GM12865 (cell line): ENCODE measurements around the gene ZNF622.

ENCODE experiments used
- DNase-seq: peaks from one replicate; pipeline ENCODE4 v3.0.0; 2010; ENCODE audit warnings: low read depth
- H3K4me3 ChIP-seq: 2 replicates; pipeline ENCODE4 v1.5.1; 2011; ENCODE audit warnings: mild to moderate bottlenecking, low read depth, low read length, control low read depth
- TF ChIP-seq, protein P1 (sequence below): IDR thresholded peaks from 2 replicates; pipeline ENCODE4 v1.5.1; 2011; ENCODE audit warnings: low read length, control low read depth, low read depth, inconsistent platforms; ENCODE audit not compliant: insufficient read depth; ENCODE audit errors: missing control alignments

Gene ZNF622

DNA sequence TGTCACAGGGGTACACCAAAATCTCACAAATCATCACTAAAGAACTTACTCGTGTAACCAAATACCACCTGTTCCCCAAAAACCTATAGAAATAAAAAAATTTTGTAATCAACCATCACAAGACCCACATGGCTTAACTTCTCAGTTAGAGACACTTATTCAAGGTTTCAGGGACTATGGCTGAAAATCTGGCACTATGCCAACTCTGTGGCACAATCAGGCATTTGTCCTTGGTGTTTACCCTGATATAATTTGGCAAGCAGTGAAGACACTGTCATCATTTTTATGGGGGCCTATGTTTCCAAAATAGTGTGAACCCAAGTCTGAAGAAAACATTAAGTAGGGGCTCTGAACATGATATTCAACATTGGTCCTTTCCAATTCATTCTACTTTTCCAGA, 59.0 kb downstream of the ZNF622 start:
- H3K4me3 ChIP-seq: no peak overlapping the region
- TF ChIP-seq, protein P1, sequence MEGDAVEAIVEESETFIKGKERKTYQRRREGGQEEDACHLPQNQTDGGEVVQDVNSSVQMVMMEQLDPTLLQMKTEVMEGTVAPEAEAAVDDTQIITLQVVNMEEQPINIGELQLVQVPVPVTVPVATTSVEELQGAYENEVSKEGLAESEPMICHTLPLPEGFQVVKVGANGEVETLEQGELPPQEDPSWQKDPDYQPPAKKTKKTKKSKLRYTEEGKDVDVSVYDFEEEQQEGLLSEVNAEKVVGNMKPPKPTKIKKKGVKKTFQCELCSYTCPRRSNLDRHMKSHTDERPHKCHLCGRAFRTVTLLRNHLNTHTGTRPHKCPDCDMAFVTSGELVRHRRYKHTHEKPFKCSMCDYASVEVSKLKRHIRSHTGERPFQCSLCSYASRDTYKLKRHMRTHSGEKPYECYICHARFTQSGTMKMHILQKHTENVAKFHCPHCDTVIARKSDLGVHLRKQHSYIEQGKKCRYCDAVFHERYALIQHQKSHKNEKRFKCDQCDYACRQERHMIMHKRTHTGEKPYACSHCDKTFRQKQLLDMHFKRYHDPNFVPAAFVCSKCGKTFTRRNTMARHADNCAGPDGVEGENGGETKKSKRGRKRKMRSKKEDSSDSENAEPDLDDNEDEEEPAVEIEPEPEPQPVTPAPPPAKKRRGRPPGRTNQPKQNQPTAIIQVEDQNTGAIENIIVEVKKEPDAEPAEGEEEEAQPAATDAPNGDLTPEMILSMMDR: no peak
- no peak for DNase-seq

DNA sequence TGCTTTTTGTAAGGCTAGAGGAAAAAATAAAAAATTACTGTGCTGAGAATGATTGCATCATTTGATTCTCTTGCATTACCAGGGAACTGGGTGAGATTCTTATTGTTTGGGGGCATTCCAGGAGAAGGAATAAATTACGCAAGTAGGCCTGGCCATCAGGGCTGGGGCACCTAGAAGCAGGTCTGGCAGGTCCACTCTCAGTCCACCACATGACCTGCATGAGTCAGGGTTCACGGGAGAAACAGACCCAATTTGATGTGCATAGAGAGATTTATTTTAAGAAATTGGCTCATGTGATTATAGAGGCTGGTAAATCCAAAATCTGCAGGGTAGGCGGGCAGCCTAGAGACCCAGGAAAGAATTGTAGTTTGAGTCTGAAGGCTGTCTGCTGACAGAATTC, 59.6 kb downstream of the ZNF622 start:
- DNase-seq: no peak
- H3K4me3 ChIP-seq: no peak overlapping the region
- TF ChIP-seq, protein P1: no peak
